Liver (tissue), 2 donors: Measurements from ENCODE around the gene PTPRN2.

ENCODE experiments used
- MAX ChIP-seq: IDR thresholded peaks from 2 replicates; pipeline ENCODE4 v1.6.1; 2016; ENCODE audit warnings: antibody characterized with exemption
- TF ChIP-seq, protein P1 (sequence below): fragments of 150-350 bp; IDR thresholded peaks from 2 replicates; pipeline ENCODE4 v1.5.1; 2017; ENCODE audit warnings: improper control_type of control experiment, low read depth, low read length; ENCODE audit not compliant: missing input control
- donor health status: healthy.

DNA sequence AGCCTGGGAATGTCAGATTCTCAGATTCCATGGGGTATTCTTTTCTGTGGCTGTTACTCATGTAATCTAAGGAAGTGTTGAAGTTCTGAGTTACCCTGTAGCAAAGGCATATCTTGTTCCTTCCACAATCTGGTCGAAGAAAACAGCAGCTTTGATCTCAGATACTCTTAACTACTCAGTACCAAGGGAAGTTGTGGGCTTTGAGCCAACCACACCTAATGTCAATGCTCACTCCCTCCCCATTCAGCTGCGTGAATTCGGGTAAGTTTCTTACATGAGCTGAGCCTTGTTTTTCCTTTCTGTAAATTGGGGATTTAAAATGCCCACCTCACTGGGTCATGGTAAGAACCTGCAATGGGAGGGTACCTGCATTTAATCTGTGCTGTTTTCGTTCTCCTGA is 52.5 kb downstream of the PTPRN2 start:
- TF ChIP-seq, protein P1, sequence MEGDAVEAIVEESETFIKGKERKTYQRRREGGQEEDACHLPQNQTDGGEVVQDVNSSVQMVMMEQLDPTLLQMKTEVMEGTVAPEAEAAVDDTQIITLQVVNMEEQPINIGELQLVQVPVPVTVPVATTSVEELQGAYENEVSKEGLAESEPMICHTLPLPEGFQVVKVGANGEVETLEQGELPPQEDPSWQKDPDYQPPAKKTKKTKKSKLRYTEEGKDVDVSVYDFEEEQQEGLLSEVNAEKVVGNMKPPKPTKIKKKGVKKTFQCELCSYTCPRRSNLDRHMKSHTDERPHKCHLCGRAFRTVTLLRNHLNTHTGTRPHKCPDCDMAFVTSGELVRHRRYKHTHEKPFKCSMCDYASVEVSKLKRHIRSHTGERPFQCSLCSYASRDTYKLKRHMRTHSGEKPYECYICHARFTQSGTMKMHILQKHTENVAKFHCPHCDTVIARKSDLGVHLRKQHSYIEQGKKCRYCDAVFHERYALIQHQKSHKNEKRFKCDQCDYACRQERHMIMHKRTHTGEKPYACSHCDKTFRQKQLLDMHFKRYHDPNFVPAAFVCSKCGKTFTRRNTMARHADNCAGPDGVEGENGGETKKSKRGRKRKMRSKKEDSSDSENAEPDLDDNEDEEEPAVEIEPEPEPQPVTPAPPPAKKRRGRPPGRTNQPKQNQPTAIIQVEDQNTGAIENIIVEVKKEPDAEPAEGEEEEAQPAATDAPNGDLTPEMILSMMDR: no peak
- TF ChIP-seq MAX: no peak
